CD4-positive, alpha-beta T cell treated with Interleukin-15 for 4 hours (primary cell): ENCODE data around the gene SGCD.
"Not testable (repeated sequence)": the region's sequence is repeated elsewhere in the genome, so short reads cannot be mapped to it uniquely, and the experiment has no call there.

ENCODE experiments used
- DNase-seq: peaks from one replicate; pipeline ENCODE4 v3.0.0-alpha.2; 2020; ENCODE audit warnings: low spot score

SGCD gene

DNA sequence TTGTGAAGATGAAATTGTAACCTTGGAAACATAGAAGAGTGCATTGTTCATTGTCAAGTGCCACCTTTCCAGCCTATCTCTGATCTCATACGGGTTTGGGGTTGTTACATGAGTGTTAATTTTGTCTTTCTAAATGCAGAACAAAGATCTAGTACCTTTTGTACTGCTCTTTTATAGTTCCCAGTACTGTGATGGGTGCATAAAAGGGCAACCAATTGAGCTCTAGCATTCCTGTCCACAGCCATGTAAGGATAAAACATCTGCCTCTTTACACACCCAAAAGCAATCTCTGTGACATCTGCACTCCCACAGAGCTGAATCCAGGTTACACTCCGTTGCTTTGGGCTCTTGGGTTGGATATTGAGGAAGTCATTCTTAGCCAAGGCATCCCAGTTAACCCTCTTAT lies 255.2 kb downstream of the SGCD start:
- DNase-seq: no peak

DNA sequence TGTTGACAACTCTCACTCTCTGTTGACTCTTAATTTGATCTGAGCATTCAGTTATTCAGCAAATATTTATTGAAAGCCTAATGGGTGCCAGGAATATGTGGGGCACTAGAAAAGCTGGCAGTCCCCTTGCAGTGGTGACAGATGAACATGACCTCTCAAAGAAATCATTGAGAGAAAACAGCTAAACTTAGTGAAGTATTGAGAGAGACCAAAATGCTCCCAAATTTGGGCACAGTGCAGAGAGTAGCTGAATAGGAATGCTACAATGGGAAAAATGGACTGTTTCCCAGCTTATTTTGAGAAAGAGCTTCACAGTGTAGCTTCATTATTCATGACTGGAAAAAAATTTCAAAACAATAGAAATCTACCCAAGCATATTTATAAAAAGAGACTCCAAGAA lies 257.9 kb downstream of the SGCD start:
- DNase-seq: no peak

DNA sequence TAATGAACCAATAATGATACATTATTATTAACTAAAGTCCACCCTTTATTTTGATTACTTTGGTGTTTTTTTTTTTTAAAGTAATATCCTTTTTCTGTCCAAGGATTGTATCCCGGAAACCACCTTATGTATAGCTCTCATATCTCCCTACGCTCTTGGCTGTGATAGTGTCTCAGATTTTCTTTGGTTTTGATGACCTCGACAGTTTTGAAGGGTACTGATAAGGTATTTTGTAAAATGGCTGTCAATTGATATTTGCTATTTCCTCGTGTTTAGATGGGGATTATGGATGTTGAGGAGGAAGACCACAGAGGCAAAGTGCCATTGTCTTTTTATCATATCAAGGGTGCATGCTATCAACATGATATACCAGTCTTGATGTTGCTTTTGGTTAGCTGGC lies 259.0 kb downstream of the SGCD start:
- no peak for DNase-seq

DNA sequence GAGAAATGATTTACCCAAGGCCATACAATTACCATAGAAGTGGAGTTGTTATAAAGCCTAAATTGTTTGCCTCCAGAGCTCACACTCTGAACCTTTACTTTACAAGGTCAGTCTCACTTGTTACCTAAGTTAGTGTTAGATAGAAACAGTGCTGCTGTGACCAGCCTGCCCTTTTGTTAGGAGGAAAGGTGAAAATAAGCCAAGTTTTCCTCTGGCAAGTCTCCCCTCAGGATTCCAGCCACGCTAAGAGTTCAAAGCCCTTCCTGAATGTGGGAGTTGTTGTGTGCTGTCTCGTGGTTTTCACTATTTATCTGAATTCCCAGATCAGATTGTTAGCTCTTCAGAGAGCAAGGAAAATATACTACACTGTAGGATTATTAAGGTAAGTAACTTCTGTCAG lies 260.0 kb downstream of the SGCD start:
- DNase-seq: no peak

DNA sequence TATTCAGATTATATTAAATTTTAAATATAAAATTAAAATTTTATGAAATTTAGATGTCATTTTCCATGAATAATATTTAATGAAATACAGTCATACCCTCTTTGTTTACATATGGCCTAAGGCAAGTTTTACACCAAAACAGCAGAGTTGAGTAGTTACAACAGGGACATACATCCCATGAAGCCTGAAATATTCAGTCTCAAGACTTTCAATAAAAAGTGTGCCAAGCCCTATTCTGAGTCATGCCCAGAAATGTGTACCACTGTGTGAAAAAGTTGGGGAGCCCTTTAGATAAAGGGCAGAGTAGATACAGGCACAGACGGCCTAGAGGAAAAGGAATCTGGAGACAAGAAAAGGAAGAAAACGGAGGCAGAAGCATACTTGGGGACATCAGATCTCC lies 261.3 kb downstream of the SGCD start:
- no peak for DNase-seq

DNA sequence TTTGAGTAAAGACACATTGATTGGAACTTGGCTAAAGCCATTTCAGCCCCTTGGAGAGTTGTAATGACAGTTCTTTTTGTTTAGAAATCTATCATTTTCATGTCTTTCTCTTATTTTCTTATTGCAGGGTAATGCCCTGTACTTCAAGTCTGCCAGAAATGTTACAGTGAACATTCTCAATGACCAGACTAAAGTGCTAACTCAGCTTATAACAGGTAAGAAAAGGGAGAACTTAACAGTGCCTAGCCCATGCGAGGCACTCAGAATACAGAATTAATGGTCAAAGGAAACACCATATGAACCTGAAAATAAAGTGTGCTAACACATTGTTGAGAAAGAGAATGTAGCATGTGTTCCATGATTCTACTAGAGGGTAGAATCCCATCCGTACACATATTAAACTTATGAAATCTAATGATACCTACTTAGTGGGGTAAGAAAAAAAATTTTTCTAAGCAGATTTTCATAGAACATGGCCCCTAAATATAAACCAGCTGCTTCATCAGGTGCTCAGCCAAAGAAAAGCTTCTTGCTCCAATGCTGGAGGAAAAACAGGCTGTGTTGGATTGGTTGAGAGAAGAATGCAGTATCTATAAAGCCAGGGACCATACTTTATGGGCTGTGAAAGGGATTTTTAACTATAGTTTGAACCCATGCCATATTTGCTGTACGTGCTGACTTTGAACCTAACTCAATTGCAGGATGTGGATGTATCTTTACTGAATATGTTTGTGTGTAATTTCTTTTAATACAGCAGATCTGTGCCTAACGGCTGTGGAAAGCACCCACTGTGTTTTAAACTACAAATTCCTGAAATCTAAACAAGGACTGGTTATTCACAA lies 262.4 kb downstream of the SGCD start:
- DNase-seq: no peak

DNA sequence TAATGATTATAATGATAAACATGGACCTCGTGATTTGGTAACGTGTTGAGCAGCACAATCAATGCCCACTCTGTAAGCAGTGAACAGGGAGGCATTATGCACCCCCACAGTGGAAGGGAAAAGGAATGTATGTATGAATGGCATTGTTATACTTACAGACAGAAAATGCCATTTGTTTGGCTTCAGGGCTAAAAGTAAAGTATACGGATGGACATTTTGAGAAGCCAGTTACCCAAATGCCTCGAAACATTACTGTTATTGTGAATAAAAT lies 262.9 kb downstream of the SGCD start:
- no peak for DNase-seq

DNA sequence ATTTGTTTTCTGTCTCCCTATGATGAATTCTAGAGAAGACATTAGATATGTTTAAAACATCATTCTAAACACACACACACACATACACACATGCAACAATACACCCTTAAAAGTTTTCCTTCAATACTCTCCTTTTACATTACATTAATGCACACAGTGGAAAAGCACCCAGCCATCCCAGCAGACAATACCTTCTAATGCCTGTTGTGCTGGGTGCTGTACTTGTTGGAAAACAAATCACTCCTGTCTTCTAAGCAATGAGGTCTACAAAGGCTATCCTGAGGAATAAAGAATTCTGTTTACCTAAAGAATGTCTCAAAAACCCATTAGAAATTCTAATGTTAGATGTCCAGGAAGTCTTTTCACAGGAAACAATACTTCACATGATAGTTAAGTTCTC lies 264.0 kb downstream of the SGCD start:
- no peak for DNase-seq

DNA sequence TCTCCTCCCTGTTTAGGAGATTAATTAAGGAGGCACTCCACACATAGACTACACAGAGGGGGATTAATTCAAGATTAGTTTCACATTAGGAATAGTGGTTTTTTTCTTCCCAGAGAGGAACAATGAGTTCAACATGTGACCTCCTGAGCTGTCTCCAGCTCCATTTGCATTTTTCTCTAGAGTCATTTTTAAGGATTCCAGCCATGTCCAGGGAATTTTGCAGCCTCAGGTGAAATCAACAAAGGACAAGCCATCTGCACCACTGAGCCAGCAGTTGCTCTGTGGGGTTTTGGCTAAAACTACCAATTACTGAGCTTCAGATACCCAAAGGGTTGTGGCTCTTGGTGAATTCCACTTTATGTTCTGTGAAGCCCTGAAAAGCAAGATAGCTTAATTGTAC lies 264.7 kb downstream of the SGCD start:
- DNase-seq: no peak

DNA sequence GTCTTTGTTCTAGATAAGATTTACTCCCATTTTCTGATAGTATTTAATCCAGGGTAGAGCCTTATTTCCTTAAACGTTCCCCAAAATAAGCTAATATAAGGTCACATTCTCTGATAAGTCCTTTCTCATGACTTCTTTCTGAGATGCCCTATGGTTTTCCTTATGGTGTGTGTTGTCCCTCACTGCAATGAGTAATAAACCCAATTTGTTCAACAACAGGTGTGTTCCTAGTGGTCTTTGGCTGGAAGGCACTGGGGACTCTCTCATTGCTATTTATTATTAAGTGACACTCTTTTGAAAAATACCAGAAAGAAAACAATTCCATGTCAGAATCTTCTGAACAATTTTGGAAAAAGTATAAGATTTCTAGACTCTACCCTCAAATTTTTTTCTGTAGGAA lies 266.6 kb downstream of the SGCD start:
- DNase-seq: no peak

DNA sequence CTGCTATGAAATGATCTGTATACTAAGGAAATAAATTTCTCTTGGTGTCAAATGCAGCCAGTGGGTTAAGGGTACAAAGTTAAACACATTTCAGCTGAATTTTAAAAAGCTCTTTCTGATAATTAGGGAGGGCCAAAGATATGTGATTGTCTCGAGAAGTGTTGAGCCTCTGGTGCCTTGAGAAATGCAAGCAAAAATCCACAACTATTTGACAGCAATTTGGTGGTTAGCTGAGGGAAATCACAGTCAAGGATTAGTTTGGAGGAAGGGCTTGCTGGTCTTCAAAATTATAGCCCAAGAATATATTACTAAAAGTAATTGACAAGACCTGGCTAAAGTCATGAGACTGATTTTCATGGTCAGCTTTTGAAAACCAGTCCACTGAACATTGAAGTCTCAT lies 267.4 kb downstream of the SGCD start:
- DNase-seq: no peak

DNA sequence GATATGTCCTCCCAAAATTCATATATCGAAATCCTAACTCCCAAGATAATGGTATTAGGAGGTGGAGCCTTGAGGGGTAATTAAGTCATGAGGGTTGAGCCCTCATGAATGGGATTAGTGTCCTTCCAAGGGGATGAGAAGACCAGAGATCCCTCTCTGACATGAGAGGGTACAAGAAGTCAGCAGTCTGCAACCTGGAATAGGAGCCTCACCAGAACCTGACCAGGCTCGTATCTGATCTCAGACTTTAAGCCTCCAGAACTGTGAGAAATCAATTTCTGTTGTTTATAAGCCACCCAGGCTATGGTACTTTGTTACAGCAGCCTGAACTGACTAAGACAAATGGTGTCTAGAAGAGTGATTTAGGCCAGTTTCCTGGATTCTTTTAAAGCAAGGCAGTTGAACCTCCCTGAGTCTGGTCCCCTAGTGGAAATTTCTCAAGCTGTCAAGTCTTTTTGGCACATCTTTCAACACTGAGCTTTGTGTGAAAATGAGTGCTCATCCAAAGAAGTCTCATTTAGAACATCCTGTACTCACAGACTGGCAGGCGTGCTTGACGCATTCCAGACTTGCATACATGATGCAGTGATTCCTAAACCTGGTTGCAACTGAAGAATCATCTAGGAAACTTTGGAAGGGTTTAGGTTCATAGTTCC lies 268.3 kb downstream of the SGCD start:
- DNase-seq: no peak

DNA sequence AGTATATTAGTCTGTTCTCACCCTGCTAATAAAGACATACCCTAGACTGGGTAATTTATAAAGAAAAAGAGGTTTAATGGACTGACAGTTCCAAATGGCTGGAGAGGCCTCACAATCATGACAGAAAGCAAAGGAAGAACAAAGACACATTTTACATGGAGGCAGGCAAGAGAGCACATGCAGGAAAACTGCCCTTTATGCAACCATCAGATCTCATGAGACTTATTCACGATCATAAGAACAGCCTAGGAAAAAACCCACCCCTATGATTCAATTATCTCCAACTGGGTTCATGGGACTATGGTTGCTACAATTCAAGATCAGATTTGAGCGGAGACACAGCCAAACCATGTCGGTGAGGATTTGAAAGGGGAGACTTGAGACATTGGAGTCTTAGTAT lies 270.3 kb downstream of the SGCD start:
- DNase-seq: no peak

DNA sequence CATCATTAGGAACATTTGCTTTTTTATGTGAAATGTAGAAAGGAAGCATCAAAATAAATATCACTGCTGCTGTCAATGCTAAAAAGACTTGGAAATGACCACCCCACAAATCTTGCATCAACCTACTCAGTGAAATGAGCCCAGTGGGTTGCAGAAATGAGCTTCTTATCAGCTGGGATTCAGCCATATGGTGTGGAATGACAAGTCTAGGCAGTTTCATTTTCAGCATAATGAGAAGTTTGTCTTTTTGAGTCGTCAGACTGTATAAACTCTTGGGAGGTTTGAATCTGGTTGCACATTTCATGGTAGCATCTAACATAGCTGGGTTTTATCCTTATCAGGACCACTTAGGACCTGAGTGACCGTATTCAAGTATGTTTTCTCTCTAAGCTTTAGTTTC lies 272.0 kb downstream of the SGCD start:
- DNase-seq: no peak

DNA sequence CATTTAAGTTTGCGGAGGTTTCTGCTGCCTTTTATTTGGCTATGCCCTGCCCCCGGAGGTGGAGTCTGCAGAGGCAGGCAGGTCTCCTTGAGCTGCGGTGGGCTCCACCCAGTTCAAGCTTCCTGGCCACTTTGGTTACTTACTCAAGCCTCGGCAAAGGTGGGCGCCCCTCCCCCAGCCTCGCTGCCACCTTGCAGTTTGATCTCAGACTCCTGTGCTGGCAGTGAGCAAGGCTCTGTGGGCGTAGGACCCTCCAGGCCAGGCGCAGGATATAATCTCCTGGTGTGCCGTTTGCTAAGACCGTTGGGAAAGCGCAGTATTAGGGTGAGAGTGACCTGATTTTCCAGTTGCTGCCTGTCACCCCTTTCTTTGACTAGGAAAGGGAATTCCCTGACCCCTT lies 283.6 kb downstream of the SGCD start:
- not testable (repeated sequence) for DNase-seq

DNA sequence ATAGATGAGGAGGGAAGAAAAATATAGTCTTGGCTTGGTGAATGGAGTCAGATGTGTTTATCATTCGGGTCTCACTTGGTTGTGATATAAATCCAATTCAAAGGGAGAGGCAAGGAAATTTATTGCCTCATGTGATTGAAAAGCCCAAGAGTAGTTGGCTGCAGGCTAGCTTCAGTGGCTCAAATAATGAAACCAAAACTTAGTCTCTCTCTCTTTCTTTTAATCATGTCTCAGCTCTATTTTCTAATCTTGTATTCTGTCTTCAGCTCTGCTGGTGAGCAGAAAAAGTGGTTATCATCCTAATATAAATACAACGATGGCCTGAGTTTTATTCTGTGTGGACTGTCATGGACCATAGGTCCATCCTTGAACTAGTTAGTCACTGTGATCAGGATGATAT lies 288.9 kb downstream of the SGCD start:
- DNase-seq: no peak

DNA sequence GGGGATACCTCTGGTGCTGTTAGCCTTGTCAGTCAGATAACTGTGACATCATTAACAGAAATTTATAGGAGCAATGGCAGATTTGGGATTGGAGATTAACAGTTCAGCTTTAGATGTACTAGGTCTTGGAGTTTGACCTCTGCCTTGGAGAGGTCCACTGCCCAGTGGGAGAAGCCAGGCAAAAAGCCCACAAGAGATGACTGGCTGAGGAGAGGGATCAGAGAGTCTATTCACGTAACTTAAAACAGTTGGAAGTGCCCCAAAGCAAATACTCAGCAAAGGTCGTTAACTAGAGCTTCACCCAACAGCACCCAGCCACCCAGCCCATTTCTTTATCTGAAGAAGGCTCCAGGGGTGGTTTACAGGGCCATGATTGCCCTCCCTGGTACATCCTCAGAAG lies 290.5 kb downstream of the SGCD start:
- no peak for DNase-seq

DNA sequence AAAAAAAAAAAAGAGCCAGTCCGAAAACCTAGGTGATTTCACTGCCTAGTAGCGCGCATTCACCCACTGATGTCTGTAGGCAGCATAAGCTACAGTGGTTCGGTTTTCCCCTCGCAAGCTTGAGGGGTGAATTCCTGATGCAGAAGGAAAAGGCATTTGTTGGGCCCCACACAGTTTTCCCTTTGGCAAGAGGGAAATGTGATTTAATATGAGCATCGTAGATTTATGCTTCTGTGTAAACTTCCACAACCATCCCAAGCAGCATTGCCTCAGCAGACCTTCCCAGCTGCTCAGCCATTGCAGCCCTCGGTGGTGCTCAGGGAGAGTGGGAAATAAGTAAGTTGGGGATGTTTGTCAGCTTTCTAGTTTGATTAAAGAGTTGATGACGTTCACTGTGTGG lies 291.6 kb downstream of the SGCD start:
- no peak for DNase-seq

DNA sequence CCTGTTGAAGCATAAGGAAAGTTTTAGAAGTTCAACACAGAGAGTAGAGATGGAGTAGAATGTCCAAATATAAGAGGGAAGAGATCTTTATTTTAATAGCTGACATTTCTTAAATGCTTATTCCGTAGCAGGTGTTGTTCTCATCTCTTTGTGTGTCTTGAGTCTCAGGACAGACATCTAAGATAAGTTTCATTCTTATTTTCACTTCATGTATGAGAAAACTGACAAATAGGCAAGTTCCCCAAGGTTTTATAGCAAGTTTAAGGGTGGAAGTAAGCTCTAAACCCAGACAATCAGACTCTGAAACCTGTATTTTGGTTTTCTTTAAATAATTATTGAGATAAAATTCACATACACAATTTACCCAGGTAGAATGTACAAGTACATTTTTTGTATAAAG lies 294.8 kb downstream of the SGCD start:
- no peak for DNase-seq

DNA sequence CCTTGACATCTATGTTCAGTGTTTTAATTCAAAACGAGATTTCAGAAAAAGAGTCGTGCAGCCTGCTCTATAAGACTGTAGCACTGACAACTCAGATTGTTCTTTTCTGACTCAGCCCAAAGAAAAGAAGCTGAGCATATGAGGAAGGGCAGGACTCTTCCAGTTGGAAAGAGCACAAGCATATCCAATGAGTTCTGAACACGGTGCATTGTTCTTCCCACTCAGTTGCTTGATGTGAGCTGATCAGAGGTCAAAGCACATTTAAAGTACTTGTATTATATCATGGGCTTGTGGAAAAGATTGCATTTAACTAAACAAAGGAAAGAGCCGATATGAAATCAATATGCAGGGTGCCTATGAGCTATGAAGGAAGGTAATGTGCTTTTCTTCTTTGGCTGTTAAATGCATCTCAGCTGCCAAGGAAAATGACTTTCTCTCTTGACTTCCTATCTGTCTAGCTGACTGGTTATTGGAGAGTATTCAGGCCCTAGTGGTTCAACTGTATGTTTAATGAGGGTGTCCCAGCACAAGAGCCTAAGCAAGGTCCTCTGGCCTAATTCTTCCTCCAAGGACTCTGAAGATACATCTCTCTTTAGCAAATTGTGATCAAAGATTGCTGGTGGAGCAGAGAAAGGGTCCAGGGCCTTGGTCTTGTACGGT lies 296.5 kb downstream of the SGCD start:
- DNase-seq: no peak

DNA sequence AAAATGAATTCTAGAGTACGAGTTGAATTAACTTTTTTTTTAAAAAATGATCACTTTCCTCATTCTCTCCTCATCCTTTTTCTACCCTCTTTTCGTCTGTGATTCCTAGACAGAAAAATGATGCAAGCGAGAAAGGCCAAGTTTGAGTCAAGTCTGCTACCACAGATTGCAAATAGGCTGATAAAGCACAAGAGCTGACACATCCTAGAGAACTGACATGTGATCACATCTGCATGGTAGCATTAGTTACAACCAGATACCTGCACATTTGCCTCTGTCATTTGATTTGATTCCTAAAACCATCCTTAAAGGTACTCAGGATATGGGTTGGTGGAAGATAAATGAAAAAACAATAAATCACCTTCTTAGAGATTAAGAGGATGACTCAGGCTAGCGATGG lies 297.7 kb downstream of the SGCD start:
- DNase-seq: no peak

DNA sequence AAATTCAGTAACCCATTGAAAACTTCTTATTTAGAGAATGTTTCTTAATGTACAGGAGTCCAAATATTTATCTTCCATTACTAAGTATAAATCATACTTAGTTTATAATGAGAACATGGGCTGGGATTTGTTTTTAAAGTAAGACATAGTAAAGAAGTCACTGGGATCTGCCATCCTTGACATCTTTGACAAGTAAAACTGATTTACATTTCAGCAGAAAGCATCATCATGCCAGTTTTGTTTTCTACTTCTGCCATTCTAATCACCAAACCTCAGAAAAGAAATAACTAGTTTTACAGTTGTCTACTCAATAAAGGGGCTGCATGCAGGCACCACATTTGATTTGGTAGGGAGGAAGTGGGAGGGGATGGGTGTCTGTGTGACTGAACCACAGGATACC lies 301.5 kb downstream of the SGCD start:
- DNase-seq: no peak

DNA sequence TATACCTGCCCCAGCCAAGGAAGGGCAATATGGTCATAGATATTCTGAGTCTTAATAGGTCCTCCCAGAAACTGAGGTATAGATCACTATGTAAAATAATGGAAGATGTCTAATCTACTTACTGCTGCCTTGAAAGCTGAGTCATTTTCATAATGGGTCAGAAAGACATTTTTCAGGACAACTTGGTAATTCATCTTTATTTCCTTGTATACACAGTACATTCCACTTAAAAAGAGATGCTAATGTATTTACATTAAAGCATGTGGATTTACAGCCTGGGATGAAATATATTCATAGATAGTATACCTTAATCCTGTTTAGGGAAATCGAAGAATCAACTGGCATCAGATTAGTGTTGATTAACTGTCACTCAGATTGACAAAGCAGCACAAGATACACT lies 304.0 kb downstream of the SGCD start:
- no peak for DNase-seq

DNA sequence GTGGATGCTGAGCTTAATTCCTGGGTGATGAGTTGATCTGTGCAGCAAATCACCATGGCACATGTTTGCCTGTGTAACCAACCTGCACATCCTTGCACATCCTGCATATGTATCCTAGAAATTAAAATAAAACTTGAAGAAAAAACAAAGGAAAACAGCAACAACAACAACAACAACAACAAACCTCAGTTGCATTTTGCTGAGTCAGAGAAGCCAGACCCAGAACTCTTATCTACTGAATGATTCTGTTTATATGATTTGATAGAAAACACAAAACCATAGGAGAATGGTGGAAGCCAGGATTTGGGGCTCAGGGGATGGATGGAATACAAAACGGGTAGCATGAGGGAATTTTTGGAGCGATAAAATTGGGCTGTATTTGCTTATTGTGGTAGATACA lies 307.3 kb downstream of the SGCD start:
- no peak for DNase-seq
